Measurements from ENCODE around the gene FAM153A.
"Not testable (repeated sequence)": the region's sequence is repeated elsewhere in the genome, so short reads cannot be mapped to it uniquely, and the experiment has no call there.

FAM153A gene

DNA sequence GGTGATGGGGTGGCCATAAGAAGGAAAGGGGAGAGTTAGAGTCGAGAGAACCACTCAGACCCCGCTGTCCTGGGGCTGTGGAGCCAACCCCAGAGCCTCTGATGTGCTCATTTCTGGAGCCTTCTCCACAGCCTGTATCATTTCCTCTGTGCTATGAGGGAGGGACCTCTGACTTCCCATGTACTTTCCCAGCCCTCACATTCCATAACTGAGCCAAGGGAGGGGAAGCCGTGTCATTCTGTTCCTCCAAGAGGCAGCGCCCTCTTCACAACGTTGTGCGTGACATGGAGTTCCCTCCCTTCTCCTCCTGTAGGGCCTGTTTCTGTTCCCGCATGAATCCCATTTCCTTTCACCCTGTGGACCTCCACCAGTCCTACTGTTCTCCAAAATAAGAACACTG, 57.8 kb downstream of the FAM153A start:
- DNase-seq (ENCODE audit: low read depth), result not testable (repeated sequence)

- not testable (repeated sequence) for DNase-seq (ENCODE audit: low read depth)
Measured at GRCh38 chr5:177723831-177724485, 58.7 kb downstream of the FAM153A start.

- DNase-seq (ENCODE audit: low read depth), result not testable (repeated sequence)
Measured at GRCh38 chr5:177722829-177723228, 59.9 kb downstream of the FAM153A start.

DNA sequence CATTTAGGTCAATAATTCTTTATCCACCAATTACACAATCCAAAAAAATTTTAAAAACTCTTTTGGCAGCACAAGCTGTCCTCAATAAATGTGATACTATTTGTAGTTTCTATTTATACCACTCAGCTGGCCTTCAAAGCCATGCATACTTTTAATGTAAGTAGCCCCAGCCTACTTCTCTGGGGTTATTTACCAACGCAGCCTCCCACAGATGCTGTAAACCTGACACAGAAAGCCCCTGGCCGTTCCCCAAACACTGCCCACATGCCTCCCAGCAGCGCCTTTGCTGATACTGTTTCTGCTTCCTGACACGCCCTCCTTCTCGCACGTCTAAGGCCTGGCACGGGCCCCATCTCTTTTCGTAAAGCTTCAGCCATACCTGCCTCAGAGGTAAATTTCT, 62.7 kb downstream of the FAM153A start:
- not testable (repeated sequence) for DNase-seq (ENCODE audit: low read depth)

DNA sequence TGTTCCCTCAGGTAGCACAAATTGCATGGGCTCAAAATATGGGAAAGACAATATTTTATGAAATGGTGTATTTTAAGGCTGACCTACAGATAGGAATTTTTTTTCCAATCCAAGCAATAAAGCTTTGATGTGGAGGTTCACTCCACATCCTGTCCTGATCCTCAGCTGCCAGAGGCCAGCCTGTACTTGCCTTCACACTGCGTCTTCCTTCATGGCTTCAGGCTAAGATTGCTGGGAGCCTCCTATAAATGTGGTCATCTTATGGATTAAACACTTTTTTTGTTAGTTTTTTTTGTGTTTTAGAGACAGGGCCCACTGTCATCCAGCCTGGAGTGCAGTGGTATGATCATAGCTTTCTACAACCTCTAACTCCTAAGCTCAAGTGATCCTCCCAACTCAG, 67.3 kb downstream of the FAM153A start:
- not testable (repeated sequence) for DNase-seq (ENCODE audit: low read depth)

DNA sequence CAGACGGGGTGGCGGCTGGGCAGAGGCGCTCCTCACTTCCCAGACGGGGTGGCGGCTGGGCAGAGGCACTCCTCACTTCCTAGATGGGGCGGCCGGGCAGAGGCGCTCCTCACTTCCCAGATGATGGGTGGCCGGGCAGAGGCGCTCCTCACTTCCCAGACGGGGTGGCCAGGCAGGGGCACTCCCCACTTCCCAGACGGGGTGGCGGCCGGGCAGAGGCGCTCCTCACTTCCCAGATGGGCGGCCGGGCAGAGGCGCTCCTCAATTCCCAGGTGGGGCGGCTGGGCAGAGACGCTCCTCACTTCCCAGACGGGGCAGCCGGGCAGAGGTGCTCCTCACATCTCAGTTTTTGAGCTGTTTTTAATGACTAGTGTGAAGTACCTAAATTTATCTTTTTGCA, 86.6 kb downstream of the FAM153A start:
- DNase-seq (ENCODE audit: low read depth), result not testable (repeated sequence)

DNA sequence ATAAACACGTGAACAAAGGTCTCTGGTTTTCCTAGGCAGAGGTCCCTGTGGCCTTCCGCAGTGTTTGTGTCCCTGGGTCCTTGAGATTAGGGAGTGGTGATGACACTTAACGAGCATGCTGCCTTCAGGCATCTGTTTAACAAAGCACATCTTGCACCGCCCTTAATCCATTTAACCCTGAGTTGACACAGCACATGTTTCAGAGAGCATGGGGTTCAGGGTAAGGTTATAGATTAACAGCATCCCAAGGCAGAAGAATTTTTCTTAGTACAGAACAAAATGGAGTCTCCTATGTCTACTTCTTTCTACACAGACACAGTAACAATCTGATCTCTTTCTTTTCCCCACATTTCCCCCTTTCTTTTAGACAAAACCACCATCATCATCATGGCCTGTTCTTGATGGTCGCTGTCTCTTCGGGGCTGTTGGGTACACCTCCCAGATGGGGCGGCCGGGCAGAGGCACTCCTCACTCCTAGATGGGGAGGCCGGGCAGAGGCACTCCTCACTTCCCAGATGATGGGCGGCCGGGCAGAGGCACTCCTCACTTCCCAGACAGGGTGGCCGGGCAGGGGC, 87.3 kb downstream of the FAM153A start:
- not testable (repeated sequence) for DNase-seq (ENCODE audit: low read depth)

DNA sequence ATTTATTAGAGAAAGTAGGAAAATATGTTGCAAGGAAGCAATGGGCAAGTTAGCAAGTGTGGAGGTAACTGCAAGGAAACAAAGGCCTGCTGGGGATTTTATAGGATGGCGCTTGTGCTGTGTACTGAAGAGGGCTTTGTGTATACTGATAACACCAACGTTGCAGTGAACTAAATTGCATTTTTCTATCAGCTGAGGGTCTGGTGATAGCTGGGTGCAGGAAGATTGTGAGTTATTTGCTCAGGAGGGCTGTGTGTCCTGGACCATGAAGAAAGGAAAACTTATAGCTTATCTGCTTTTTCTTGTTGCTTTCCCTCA, 88.2 kb downstream of the FAM153A start:
- DNase-seq (ENCODE audit: low read depth), result not testable (repeated sequence)

DNA sequence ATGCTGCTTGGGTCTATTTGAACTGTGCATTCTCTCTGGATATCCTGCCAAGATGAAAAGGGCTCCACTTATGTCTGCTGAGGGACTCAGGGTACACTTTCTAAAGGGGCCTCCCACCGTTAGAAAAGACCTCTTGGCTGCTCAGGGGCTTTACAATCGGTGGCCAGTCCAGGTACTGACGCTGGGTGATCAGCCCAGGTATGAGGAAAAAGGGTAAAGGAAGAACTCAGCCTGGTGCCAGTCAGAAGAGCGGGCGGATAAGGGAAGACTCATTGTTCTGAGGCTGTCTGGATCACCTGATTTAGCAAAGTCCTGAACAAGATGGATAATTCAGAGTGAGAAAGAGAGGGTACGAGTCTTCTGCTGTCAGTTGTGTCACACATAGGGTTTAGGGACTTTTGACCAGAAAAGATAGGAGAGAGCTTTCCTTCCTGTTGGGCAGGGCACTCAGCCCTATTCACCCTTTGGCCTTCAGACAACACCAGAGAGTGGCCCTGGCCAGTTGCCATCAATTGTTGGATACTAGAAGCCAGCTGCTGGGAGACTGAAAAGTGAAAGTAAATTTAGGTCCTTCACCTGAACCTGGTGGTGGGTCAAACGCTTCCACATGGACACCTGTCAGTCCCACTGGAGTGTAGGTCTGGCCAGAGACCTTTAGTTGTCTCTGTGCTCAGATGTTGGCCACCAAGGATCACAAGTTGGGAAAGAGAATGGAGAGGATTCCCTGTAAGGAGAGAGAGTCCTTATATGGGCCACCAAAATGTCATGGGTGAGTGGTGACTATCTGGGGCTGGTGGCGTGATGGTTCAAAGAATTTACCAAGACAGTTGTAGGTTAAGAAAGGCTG, 88.8 kb downstream of the FAM153A start:
- not testable (repeated sequence) for DNase-seq (ENCODE audit: low read depth)

DNA sequence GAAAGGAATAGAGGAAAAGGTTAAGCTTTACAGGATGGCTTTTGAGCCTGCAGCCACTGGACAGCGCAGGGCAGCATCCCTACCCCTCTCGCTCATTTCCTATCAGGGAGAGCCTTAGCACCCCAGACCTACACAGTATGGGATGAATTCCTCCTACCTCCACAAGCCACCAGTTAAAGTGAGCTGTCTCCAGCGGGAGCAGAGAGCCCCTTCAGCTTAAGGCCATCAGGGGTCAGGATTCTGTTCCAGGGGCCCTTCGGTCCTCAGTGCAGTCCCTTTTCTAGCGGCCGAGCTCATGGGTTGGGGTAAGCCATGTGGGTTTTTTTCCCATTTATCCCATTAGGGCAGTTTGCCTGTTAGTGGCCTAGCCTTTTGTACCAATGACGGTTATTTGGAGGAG, 89.7 kb downstream of the FAM153A start:
- DNase-seq (ENCODE audit: low read depth), result not testable (repeated sequence)

DNA sequence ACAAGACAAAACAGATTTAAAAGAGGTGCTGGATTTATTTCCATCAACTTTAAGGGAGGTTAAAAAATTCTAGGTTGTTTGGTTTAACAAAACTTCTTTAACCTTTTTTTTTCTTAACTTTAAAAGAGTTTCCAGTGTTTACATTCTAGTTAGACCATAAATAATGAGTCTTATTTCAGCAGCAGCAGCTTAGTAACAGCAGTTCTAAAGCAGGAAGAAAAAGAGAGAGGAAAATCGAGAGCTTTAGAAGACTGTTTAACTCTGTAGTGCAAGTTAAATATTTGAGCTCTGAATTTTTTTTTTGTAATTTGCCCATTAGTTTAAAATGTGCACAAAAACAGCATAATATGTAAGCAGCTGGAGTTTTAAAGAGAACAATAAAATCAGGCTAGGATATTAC, 90.2 kb downstream of the FAM153A start:
- not testable (repeated sequence) for DNase-seq (ENCODE audit: low read depth)

- not testable (repeated sequence) for DNase-seq (ENCODE audit: low read depth)
Measured at GRCh38 chr5:177689011-177689610, 93.6 kb downstream of the FAM153A start.

GRCh38 chr5:177688091-177688490, 94.6 kb downstream of the FAM153A start:
- not testable (repeated sequence) for DNase-seq (ENCODE audit: low read depth)

GRCh38 chr5:177681920-177682319, 100.8 kb downstream of the FAM153A start:
- DNase-seq (ENCODE audit: low read depth), result not testable (repeated sequence)
